Cardiac fibroblast (primary cell): Measurements from ENCODE around the gene HDAC2.
"Not testable (repeated sequence)": the region's sequence is repeated elsewhere in the genome, so short reads cannot be mapped to it uniquely, and the experiment has no call there.

Experiments
- DNase-seq, 2 donors: peaks; one replicate each; pipeline versions ENCODE4 v3.0.0 to v3.0.0-alpha.2; 2010; ENCODE audit warnings: low read depth in 2 of 2
- H3K4me3 ChIP-seq, 2 donors: replicated peaks in 1 of 2; 1 replicate in 1 of 2; 2 replicates in 1 of 2; pipeline ENCODE4 v1.5.1; 2011; ENCODE audit warnings: low read depth in 2 of 2, low read length in 2 of 2, mild to moderate bottlenecking in 2 of 2, moderate library complexity in 1 of 2
- TF ChIP-seq, protein P1 (sequence below): IDR thresholded peaks from one replicate; pipeline ENCODE4 v1.5.1; 2011; ENCODE audit warnings: low read depth, mild to moderate bottlenecking, low read length, inconsistent platforms

The HDAC2 gene

DNA sequence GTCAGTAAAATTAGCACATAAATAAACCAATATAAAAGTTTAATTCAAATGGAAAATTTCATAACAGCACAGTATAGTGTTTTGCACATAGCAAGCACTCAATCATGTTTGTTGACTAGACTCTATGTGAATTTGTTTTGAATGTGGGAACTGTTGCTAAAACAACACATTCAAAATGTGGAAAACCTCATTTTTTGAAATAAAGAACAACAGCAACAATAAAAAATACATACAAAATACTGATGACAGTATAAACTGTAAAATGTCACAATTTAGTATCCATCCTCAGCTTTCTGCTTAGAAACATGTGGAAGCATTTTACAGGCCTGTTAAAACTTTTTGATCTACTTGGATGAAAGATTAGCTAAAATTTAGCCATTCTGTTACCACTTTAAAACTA lies 47.4 kb downstream of the HDAC2 start:
- TF ChIP-seq, protein P1, sequence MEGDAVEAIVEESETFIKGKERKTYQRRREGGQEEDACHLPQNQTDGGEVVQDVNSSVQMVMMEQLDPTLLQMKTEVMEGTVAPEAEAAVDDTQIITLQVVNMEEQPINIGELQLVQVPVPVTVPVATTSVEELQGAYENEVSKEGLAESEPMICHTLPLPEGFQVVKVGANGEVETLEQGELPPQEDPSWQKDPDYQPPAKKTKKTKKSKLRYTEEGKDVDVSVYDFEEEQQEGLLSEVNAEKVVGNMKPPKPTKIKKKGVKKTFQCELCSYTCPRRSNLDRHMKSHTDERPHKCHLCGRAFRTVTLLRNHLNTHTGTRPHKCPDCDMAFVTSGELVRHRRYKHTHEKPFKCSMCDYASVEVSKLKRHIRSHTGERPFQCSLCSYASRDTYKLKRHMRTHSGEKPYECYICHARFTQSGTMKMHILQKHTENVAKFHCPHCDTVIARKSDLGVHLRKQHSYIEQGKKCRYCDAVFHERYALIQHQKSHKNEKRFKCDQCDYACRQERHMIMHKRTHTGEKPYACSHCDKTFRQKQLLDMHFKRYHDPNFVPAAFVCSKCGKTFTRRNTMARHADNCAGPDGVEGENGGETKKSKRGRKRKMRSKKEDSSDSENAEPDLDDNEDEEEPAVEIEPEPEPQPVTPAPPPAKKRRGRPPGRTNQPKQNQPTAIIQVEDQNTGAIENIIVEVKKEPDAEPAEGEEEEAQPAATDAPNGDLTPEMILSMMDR, result no peak
- no peak overlapping the region for H3K4me3 ChIP-seq
- no peak for DNase-seq

DNA sequence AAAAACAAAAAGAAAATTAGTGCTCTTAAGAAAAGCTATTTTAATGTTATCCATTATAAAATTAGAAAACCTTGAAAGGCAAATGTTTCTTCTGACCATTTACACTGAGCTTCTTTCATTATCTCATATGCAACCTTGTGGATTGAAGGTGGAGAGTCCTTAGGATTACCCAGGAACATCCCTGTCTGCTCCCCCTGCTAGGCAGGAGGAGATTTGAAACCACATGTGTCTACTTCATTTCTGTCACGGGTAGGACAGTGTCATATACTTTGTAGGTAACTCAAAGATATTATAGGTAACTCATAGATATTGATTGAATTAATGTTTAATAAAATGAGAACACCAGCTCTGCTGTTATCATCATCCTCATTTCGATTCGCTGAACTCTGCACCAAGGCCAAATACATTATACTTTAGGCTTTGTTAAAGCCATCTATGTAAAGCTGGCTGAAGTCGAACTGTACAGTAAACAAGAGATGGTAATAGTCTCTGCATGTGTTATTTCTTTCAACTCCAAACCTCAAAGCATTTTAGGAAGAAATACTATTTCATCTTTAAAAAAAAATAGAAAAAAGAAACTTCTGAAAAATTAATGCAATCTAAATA lies 49.5 kb downstream of the HDAC2 start:
- TF ChIP-seq, protein P1, result no peak
- no peak overlapping the region for H3K4me3 ChIP-seq
- no peak for DNase-seq

DNA sequence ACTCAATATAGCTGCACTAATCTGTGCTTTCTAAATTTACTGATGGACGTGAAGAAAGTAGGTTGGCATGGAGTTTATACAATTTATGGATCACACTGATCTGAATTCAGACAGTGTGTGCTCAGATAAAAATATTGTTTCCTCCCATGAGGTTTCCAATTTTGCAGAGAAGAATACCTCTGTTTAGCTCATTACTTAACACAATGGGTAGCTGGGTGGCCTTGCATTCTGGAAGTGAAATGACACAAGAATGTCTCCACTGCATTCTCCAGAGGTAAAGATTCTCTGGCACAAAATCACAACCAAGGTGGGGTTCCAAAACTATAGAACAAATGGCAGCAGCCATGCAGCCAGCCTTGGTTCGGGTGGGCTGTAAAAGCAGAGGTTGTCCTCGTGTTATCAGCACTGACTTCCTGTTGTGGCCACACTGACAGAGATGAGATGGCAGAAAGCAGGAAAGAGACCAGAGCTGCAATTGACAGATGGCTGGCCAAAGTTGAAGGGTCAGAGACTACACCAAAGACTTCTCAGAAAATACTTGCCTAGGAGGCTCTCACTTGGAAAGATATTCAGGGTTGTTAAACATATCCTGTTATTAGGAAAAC lies 50.2 kb downstream of the HDAC2 start:
- H3K4me3 ChIP-seq, result no peak overlapping the region
- DNase-seq, result no peak
- TF ChIP-seq, protein P1, result no peak

DNA sequence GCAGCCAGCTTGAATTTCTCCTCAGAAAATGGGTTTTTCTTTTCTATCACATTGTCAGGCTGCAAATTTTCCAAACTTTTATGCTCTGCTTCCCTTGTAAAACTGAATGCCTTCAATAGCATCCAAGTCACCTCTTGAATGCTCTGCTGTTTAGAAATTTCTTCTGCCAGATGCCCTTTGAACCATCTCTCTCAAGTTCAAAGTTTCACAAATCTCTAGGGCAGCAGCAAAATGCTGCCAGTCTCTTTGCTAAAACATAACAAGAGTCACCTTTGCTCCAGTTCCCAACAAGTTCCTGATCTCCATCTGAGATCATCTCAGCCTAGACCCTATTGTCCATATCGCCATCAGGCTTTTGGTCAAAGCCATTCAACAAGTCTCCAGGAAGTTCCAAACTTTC lies 60.7 kb downstream of the HDAC2 start:
- not testable (repeated sequence) for H3K4me3 ChIP-seq, DNase-seq

DNA sequence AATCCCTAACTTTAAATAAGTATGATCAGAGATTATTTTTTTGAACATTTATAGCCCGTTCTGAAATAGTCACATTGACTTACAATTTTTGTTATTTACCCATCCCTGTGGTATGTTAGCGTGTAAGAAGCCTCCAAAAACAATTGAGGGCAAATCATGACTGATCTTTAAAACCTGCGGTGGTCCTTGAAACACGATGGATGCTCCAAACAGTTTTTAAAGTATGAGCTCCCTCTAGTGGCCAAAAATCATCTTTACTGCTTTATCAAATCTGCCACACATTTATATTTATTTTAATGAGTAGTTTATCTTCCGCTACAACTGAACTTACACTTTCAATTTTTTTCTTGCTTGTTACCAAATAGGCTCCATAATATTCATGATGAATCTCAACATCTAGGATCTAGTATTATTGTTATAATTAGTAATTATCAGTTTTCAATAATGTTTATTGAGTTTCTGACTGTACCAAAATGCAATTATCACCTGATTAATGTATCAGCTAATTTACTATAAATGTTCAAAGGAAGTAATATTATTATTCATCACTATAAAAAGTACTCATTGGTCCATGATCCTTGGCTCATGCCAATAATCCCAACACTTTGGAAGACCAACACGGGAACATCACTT lies 61.6 kb downstream of the HDAC2 start:
- DNase-seq, result peak; percentile 77 to 86
- TF ChIP-seq, protein P1, result peak; percentile 46
- no peak overlapping the region for H3K4me3 ChIP-seq

DNA sequence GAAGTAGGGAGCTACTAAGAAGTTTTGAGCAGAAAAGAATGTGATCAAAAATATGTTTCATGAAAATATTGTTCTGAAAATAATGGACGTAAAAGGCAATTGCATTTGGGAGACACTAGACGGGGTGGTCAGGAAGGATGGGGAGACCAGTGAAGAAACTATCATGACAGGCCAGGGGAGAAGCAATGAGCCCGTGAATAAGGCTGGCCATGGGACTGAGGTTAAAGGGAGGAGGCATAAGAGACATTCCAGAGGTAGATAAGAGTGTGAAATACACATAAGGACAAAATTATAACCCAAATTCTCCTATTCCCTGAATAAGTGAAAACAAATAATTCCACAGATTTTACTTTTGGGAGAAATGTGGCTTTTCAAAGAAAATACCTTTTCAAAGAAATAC lies 62.1 kb downstream of the HDAC2 start:
- DNase-seq, result peak in 1 of 2 donors; percentile 12
- H3K4me3 ChIP-seq, result no peak overlapping the region
- TF ChIP-seq, protein P1, result no peak

DNA sequence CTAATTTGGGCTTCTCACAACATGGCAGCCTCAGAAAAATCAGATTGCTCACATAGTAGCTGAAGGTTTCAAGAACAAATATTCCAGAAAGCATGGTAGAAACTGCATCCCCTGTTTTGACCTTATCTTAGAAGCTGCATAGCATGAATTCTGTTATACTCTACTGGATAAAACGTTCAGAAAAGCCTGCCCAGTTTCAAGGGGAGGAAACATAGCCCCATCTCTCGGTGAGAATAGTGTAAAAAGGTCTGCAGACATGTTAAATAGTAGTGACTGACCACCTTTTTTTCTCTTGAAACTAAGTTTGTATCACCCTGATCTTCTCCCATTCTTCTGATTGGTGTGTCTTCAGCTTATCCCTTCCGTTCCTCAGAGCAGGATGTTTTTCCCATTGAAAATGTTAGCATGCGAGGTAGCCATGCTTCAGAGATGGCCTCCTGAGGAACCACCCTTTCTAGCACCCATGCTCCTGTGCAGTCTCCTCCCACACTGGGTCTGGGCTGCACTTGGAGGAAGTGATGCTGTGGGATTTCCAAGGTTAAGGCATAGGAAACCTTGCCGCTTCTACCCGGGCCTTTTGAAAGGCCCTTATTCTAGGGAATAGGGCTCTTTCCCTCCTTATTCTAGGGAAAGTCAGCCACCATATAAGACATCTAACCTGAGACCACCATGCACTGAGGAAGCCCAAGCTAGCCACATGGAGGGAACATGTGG lies 63.7 kb downstream of the HDAC2 start:
- TF ChIP-seq, protein P1, result peak; percentile 8
- peak; percentile 27 to 59 for DNase-seq
- H3K4me3 ChIP-seq, result no peak overlapping the region
